ENCODE measurements around the gene IQSEC1.

The IQSEC1 gene

DNA sequence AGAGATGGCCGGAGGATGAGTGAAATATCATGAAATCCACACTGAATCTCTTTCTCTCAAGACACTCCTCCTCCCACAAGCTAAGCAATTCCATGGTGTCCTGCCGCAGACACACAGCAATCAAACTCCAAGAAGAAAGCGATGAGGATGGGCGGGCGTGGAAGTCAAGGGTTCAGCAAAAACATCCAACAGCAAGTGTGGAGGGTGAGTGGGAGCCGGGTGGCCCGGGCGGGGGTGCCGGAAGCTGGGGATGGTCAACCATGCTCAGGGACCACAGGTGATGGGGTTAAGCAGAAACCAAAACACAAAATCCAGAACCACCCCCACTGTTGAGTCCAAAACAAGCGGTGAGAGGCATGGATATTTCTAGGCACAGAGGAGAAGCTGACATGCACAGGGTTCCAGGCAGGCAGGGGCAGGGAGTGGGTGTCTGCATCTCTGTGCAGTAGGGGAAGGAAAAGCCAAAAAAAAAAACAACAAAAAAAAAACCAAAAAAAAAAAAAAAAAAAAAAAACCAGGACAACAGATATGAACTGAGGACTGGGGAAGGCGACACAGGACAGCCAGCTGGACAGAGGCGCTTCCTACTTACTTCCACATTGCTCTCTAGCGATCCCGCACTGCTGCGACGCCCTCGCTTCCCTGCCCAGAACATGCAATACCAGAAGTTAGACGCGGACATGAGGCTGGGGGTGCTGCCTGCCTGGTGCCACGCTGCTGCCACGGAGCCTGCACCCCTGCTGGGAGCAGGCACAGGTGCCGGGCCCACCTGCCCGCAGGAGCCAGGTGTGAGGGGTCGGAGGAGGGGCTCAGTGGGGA lies 170.8 kb downstream of the IQSEC1 start:
- no peak for DNase-seq

DNA sequence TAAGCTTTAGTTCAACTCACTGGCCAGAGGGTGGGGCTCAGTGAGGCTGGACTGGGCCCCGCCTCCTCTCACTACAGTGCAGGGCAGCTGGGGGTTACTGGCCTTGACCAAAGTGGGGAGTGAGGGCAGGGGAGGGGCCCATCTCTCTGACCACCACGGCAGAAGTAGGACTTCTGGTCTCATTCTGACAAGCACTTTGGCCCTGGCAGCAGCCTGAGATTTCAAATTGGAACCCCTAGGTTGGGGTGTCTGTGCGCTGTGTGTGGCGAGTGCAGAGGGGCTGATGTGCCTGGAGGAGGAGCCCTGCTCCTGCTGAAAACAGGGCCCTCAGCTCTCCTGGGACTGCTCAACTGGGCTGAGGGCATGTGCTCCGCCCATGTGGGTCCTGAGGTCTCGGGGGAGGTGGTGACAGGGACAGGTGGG lies 171.6 kb downstream of the IQSEC1 start:
- DNase-seq, result no peak

DNA sequence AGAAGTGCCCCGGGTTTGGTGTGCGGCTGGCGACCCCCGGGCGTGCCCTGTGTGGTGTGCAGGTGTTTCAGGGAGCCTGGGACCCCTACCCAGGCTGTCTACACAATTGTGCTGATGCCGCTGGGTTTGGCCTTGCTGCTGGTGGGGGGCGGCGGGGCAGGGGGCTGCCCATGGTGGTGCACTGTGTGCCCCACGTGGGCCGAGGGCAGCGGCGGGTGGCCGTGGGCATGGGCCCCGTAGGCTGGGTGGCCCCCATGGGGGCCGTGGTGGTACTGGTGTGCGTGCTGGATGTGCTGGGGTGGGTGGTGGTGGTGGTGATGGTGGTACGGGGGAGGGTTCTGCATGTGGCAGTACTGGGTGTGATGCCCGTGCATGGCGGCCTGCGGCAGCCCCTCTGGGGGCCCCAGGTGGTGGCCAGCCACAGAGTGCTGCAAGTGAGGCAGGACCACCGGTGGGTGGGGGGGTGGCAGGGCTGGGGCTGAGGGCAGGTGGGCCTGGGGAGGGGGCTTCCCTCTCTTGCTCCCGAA lies 172.3 kb downstream of the IQSEC1 start:
- DNase-seq, result no peak

- no peak for DNase-seq
These were observed 174.1 kb downstream of the IQSEC1 start for GRCh38 chr3:12898965-12899755.

GRCh38 chr3:12898290-12898964 lies 174.8 kb downstream of the IQSEC1 start:
- no peak for DNase-seq

DNA sequence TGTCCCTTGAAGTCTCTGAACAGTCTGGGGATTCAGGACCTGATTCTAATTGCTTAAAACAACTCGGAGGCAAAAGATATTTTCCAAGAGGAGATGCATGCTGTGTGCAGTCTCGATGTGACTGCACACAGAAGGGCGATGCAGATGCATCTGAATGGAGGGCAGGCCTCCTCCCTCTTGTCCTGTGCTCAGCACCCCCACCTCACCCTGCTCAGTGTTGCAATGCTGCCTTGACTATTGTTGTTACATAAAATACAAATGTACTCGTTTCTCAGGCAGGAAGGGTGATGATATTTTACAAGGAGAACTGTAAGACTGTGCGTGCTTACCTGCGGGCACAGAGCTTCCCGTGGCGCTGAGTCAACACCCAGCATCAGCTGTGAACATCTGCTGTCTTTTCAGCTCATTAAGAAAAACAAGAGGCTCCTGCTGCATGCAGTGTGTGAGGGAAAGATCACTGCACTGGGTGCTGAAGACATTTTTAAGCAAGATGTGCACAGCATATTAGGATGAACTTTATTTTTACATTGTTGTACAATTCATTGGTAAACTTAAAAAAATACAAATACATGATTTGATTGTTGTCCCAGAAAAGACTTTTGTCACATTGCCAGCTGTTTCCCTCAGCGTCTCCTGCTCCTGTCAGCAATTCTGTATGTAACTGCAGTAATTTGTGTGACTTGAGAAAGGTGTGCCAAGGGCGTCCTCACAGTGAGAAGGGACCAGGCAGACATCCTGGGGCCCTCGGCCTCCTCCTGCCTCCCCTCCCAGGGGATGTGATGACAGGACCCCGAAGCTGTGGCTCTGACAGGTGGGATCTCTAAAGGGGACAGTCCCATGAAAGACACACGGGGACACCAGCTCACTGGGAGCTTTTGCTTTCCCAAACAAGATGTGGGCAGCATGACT lies 175.6 kb downstream of the IQSEC1 start:
- DNase-seq, result no peak

- no peak for DNase-seq
These were observed 176.9 kb downstream of the IQSEC1 start for GRCh38 chr3:12896063-12896985.

GRCh38 chr3:12895391-12896062 lies 177.7 kb downstream of the IQSEC1 start:
- DNase-seq, result no peak

DNA sequence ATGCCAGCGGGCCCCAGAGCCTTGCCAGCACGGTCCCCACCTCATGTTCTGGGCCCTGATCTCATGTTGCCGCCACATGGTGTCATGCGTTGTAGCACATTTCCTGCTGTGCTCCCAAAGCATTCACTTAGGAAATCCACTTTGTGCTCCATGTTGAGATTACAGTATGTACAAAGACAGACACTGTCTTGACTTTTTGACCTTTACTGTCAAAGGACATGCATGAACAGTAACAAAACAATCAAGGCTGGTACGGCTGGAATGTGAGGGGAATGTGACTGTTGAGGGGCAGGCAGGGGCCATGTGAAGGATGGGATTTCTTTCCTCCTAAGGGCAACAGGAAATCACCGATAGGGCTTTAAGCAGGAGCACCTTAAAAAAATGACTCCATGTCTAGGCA lies 178.6 kb downstream of the IQSEC1 start:
- no peak for DNase-seq

- no peak for DNase-seq
These were observed 179.4 kb downstream of the IQSEC1 start for GRCh38 chr3:12893852-12894251.

DNA sequence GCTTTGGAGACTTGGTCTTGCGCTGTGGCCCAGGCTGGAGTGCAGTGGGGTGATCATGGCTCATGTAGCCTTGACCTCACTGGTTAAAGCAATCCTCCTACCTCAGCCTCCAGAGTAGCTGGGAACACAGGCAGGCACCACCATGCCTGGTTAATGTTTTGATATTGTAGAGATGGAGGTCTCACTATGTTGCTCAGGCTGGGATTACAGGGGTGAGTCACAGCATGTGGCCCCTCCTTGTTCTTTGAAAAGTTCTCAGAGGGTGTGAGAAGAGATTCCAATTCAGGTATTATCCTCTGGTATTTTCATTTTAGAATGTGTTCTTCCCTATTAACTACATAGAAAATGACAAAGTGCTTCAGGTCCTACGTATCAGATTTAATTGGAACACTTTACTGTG lies 180.0 kb downstream of the IQSEC1 start:
- DNase-seq, result no peak

GRCh38 chr3:12892840-12893189 lies 180.4 kb downstream of the IQSEC1 start:
- DNase-seq, result no peak

DNA sequence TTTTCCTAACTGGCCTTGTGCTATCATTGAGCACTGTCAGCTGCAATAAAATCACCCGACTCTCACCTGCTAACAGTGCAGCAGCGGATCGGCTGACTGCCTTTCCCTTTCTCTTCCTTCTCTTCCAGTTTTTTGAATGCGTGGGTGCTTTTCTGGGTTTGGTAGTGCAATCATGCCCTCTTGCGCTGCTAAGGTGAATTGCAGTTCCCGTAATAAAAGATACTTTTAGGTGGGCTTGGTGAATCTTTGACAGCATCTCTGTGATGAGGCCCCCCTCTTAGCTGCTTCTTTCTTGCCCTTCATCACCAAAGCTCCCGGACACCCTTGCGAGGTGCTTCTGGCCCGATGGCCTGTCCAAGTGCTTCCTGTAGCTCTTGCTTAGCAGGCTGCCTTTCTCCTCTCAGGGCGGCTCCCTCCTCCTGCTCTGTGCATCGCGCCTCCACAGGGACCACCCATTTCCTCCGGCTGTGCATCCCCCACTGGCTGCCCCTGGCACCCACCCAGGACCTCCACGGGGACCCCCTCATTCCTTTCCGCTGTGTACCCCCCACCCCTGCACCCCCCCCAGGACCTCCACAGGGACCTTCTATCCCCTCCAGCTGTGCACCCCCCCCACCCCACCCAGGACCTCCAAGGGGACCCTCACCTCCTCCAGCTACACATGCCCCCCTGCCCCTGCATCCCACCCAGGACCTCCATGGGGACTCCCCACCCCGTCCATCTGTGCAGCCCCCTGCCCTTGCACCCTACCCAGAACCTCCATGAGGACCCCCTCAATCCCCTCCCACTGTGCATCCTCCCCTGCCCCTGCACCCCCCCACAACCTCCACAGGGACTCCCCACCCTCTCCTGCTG lies 181.0 kb downstream of the IQSEC1 start:
- peak; percentile 59 for DNase-seq

DNA sequence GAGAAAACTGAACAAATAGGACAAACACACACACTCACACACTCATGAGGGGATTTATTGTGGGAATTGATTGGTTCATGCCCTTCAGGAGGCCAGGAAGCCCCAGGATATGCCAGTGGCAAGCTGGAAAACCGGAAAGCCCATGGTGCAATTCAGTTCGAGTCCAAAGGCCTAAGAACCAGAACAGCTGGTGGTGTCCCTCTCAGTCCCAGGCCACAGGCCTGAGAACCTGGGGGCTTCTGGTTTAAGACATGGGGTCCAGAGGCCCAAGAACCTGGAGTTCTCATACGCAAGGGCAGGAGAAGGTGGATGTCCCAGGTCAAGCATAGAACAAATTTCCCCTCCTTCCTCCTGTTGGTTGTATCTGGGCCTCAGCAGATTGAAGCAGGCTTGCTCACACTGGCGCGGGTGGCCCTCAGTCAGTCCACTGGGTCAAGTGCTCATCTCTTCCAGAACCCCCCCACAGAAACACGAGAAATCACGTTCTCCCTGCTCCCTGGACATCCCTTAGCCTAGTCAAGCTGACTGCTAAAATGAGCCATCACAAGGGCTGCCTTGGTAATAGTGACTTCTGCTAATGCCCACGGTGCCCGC lies 181.7 kb downstream of the IQSEC1 start:
- DNase-seq, result no peak

- DNase-seq, result no peak
These were observed 182.4 kb downstream of the IQSEC1 start for GRCh38 chr3:12890610-12891390.

- no peak for DNase-seq
These were observed 186.5 kb downstream of the IQSEC1 start for GRCh38 chr3:12886736-12887135.

- DNase-seq, result peak; percentile 39
These were observed 187.0 kb downstream of the IQSEC1 start for GRCh38 chr3:12886106-12886679.

DNA sequence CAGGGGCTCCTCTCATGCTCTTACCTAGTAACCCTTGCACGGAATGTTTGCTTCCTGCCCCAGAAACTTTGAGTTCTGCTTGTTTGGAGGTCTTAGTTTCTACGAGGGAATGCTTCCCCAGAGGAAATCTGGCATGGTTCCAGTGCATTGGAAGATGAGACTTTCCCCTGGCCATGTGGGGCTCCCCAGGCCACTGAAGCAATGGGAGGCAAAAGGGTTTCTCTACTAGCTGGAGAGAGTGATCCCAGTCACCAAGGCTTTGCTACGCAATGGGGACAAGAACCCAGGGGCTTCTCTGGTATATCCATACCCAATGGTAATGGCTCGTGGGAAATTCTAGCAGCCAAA lies 187.7 kb downstream of the IQSEC1 start:
- DNase-seq, result no peak

All from RPMI8226 (cell line).